Measurements from ENCODE around the gene TRAK2.

GRCh38 chr2:201415149-201415548, 36.1 kb downstream of the TRAK2 start:
- TF ChIP-seq SP1 (IDR thresholded peaks at IDR 0.05) (no peak), FOXM1 (IDR thresholded peaks at IDR 0.05; ENCODE audit: borderline replicate concordance) (no peak), CTBP1 (IDR thresholded peaks at IDR 0.05; ENCODE audit: borderline replicate concordance) (no peak)
- TF ChIP-seq, protein P1, sequence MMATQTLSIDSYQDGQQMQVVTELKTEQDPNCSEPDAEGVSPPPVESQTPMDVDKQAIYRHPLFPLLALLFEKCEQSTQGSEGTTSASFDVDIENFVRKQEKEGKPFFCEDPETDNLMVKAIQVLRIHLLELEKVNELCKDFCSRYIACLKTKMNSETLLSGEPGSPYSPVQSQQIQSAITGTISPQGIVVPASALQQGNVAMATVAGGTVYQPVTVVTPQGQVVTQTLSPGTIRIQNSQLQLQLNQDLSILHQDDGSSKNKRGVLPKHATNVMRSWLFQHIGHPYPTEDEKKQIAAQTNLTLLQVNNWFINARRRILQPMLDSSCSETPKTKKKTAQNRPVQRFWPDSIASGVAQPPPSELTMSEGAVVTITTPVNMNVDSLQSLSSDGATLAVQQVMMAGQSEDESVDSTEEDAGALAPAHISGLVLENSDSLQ (IDR thresholded peaks at IDR 0.05) = no peak

All from HEK293T (cell line).